RCC 7860 (cell line): Measurements from ENCODE around the gene NWD2.
"Not testable (repeated sequence)": the region's sequence is repeated elsewhere in the genome, so short reads cannot be mapped to it uniquely, and the experiment has no call there.

Source experiments
- DNase-seq: peaks from one replicate; pipeline ENCODE4 v3.0.0-alpha.2; 2015; ENCODE audit warnings: low spot score
- FAIRE-seq: peaks from 2 replicates; lab custom pipeline; 2012; peaks lifted over from hg19 to GRCh38; lab: Jason Lieb, UNC

Gene NWD2

GRCh38 chr4:37244583-37245390, at the start of gene NWD2:
NWD2 (plus strand) TSS chr4:37244743; CDS start chr4:37245068, 325 bp downstream.
- FAIRE-seq (no peak), DNase-seq (no peak)

- FAIRE-seq (no peak), DNase-seq (no peak)
Measured at GRCh38 chr4:37197899-37198298, 46.6 kb upstream of the NWD2 start.

- FAIRE-seq, DNase-seq: not testable (repeated sequence)
Measured at GRCh38 chr4:37204740-37205139, 39.8 kb upstream of the NWD2 start.

GRCh38 chr4:37216209-37216608, 28.3 kb upstream of the NWD2 start:
- DNase-seq: no peak
- FAIRE-seq: no peak

GRCh38 chr4:37219242-37219641, 25.3 kb upstream of the NWD2 start:
- no peak for FAIRE-seq
- no peak for DNase-seq

GRCh38 chr4:37219990-37220389, 24.6 kb upstream of the NWD2 start:
- DNase-seq (no peak), FAIRE-seq (no peak)

- FAIRE-seq: no peak
Measured at GRCh38 chr4:37220685-37221084, 23.9 kb upstream of the NWD2 start.

GRCh38 chr4:37223732-37224131, 20.8 kb upstream of the NWD2 start:
- DNase-seq: no peak
- FAIRE-seq: no peak

More at GRCh38 chr4:37220685-37221084, 23.9 kb upstream of the NWD2 start:
- DNase-seq: no peak

- no peak for FAIRE-seq
- no peak for DNase-seq
Measured at GRCh38 chr4:37224854-37225253, 19.7 kb upstream of the NWD2 start.

GRCh38 chr4:37225778-37226177, 18.8 kb upstream of the NWD2 start:
- DNase-seq (no peak), FAIRE-seq (no peak)

- no peak for FAIRE-seq
- DNase-seq: no peak
Measured at GRCh38 chr4:37232315-37232714, 12.2 kb upstream of the NWD2 start.

- peak; percentile 5 for DNase-seq
- FAIRE-seq: no peak
Measured at GRCh38 chr4:37236165-37236564, 8.4 kb upstream of the NWD2 start.

GRCh38 chr4:37241647-37242046, 2.9 kb upstream of the NWD2 start:
- DNase-seq (no peak), FAIRE-seq (no peak)

GRCh38 chr4:37243051-37243450, 1.5 kb upstream of the NWD2 start:
- FAIRE-seq (no peak), DNase-seq (no peak)

- DNase-seq: no peak
- no peak for FAIRE-seq
Measured at GRCh38 chr4:37243722-37244582, 591 bp upstream of the NWD2 start.

- DNase-seq (no peak), FAIRE-seq (no peak)
Measured at GRCh38 chr4:37245391-37245954, 930 bp downstream of the NWD2 start.

- DNase-seq: no peak
- FAIRE-seq: no peak
Measured at GRCh38 chr4:37246891-37247290, 2.3 kb downstream of the NWD2 start.

- FAIRE-seq: no peak
- DNase-seq: no peak
Measured at GRCh38 chr4:37258221-37258620, 13.7 kb downstream of the NWD2 start.

GRCh38 chr4:37268319-37268718, 23.8 kb downstream of the NWD2 start:
- no peak for FAIRE-seq

GRCh38 chr4:37279121-37279520, 34.6 kb downstream of the NWD2 start:
- FAIRE-seq (no peak), DNase-seq (no peak)

More at GRCh38 chr4:37268319-37268718, 23.8 kb downstream of the NWD2 start:
- no peak for DNase-seq

GRCh38 chr4:37279894-37280592, 35.5 kb downstream of the NWD2 start:
- FAIRE-seq (no peak), DNase-seq (peak; percentile 27)
